DND-41 (cell line): ENCODE measurements around the gene MBTPS1.
A peak's percentile ranks its signal among the peaks of the same experiment; 100 is the strongest.
"Not testable (repeated sequence)": the region's sequence is repeated elsewhere in the genome, so short reads cannot be mapped to it uniquely, and the experiment has no call there.

Source experiments
- ATAC-seq: fragments of 200-7000 bp; cut with Tn5 transposase; 3 replicates; pipeline ENCODE4 v1.9.1; 2021; ENCODE audit warnings: low read depth; ENCODE audit not compliant: insufficient read depth
- DNase-seq: peaks from one replicate; pipeline ENCODE4 v3.0.0-alpha.2; 2020
- H2AFZ ChIP-seq: 2 replicates; pipeline ENCODE4 v1.6.0; 2012; ENCODE audit warnings: low read depth, low read length
- H3K27ac ChIP-seq: 2 replicates; pipeline ENCODE4 v1.5.1; 2012; ENCODE audit warnings: low read length, inconsistent platforms
- H3K27me3 ChIP-seq: fragments of 200-600 bp; sonication (generic); 2 replicates; pipeline ENCODE4 v1.6.0; 2012; ENCODE audit warnings: low read length, mild to moderate bottlenecking, inconsistent platforms; ENCODE audit not compliant: insufficient read depth, poor library complexity
- H3K36me3 ChIP-seq: 2 replicates; pipeline ENCODE4 v1.5.1; 2012; ENCODE audit warnings: low read length, inconsistent platforms; ENCODE audit not compliant: insufficient read depth
- H3K4me1 ChIP-seq: 2 replicates; pipeline ENCODE4 v1.5.1; 2012; ENCODE audit warnings: mild to moderate bottlenecking, low read length; ENCODE audit not compliant: insufficient read depth
- H3K4me2 ChIP-seq: 2 replicates; pipeline ENCODE4 v1.6.0; 2012; ENCODE audit warnings: mild to moderate bottlenecking, moderate library complexity, low read length, inconsistent platforms; ENCODE audit not compliant: insufficient read depth
- H3K4me3 ChIP-seq, 2 experiments: fragments of 200-600 bp in 1 of 2; shearing (Covaris generic) in 1 of 2; 2 replicates each; pipeline ENCODE4 v1.5.1; 2012 to 2016; ENCODE audit warnings: inconsistent platforms in 2 of 2, low read length in 2 of 2, mild to moderate bottlenecking in 2 of 2, low read depth in 1 of 2, moderate library complexity in 1 of 2
- H3K79me2 ChIP-seq: 2 replicates; pipeline ENCODE4 v1.6.0; 2012; ENCODE audit warnings: low read length, inconsistent platforms; ENCODE audit not compliant: insufficient read depth
- H3K9ac ChIP-seq: 2 replicates; pipeline ENCODE4 v1.6.0; 2012; ENCODE audit warnings: low read depth, mild to moderate bottlenecking, inconsistent platforms, low read length, moderate library complexity
- H3K9me3 ChIP-seq: 2 replicates; pipeline ENCODE4 v1.5.1; 2012; ENCODE audit warnings: low read length, moderate library complexity, mild to moderate bottlenecking, inconsistent platforms; ENCODE audit not compliant: insufficient read depth, severe bottlenecking
- H4K20me1 ChIP-seq: 2 replicates; pipeline ENCODE4 v1.6.0; 2012; ENCODE audit warnings: low read length; ENCODE audit not compliant: insufficient read depth
- CTCF ChIP-seq: IDR thresholded peaks from 2 replicates; pipeline ENCODE4 v1.5.1; 2012; ENCODE audit warnings: borderline replicate concordance, low read length, moderate library complexity, mild to moderate bottlenecking; ENCODE audit not compliant: poor library complexity, severe bottlenecking; ENCODE audit errors: extremely low read depth
- EZH2 ChIP-seq: IDR thresholded peaks from 3 replicates; pipeline ENCODE4 v1.6.1; 2012; ENCODE audit warnings: borderline replicate concordance, low read depth, mild to moderate bottlenecking, moderate library complexity, low read length, inconsistent platforms; ENCODE audit not compliant: severe bottlenecking

Gene MBTPS1

DNA sequence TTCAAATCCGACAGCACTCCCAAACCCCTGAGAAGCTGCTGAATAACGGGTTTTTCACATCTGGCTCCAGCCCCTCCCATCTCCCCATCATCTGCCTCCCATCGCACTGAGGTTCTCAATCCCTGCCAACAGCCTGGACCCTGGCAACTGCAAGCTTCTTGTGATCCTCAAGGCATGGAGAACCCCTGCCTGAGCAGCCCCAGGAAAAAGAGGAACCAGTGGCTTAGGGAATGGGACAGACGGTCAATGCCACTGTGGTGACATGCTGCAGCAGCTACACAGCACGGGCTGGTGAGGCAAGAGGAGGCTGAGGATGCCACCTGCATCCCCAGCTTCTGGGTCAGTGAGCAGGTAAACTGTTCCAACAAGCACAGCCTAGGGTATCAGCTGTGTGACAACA is 3.3 kb upstream of the MBTPS1 start:
- no peak for ATAC-seq
- H3K4me1 ChIP-seq = peaks cover 25% of the 10 kb centered on the region

DNA sequence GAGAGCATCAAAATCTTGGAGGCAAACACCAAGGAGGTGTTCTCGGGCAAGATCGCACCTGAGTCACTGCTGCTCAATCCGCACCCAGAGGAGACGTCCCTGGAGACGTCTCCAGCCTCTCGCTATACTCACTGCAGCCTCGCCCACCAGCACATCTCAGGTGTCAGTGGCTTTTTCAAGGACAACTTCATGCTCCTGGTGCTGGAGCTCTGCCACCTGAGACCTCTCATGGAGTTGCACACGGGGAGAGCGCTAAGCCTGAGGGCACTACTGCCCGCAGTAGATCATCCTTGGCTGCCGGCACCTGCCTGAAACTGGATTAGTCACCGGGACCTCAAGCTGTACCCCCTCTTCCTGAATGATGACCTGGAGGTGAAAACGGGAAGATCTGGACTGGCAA is 2.6 kb upstream of the MBTPS1 start:
- Histone ChIP-seq H3K27ac (no peak overlapping the region), H3K79me2 (peaks cover 34% of the 10 kb centered on the region), H4K20me1 (peaks cover 10% of the 10 kb centered on the region), H3K4me3 (no peak overlapping the region), H3K36me3 (peaks cover 37% of the 10 kb centered on the region), H2AFZ (no peak overlapping the region), H3K27me3 (no peaks in the 10 kb centered on the region), H3K9me3 (no peaks in the 10 kb centered on the region), H3K4me2 (no peak overlapping the region), H3K9ac (no peak overlapping the region), H3K4me1 (peaks cover 32% of the 10 kb centered on the region)
- no peak for ATAC-seq
- DNase-seq = no peak
- TF ChIP-seq CTCF (no peak), EZH2 (no peak)

More for the DNA sequence above, 3.3 kb upstream of the MBTPS1 start:
- H3K4me2 ChIP-seq = no peak overlapping the region
- no peaks in the 10 kb centered on the region for H3K9me3 ChIP-seq
- no peaks in the 10 kb centered on the region for H3K27me3 ChIP-seq
- peaks cover 7% of the 10 kb centered on the region for H4K20me1 ChIP-seq
- DNase-seq = no peak
- TF ChIP-seq EZH2 = no peak
- no peak for TF ChIP-seq CTCF
- peaks cover 27% of the 10 kb centered on the region for H3K79me2 ChIP-seq
- no peak overlapping the region for H3K4me3 ChIP-seq
- H2AFZ ChIP-seq = no peak overlapping the region
- H3K27ac ChIP-seq = no peak overlapping the region
- peaks cover 43% of the 10 kb centered on the region for H3K36me3 ChIP-seq
- H3K9ac ChIP-seq = no peak overlapping the region

- not testable (repeated sequence) for H3K9me3 ChIP-seq, H3K27me3 ChIP-seq, H3K9ac ChIP-seq, H3K4me3 ChIP-seq, ATAC-seq, DNase-seq, H2AFZ ChIP-seq
- Histone ChIP-seq H3K36me3 (peaks cover 30% of the 10 kb centered on the region), H4K20me1 (peaks cover 15% of the 10 kb centered on the region), H3K4me2 (peak overlapping the region; percentile 73; the same call in 1 of the 2 replicates), H3K79me2 (peaks cover 44% of the 10 kb centered on the region), H3K27ac (peak overlapping the region; percentile 7; the same call in 1 of the 2 replicates), H3K4me1 (peaks cover 36% of the 10 kb centered on the region)
These were observed 1.6 kb upstream of the MBTPS1 start for GRCh38 chr16:84118315-84118714.

DNA sequence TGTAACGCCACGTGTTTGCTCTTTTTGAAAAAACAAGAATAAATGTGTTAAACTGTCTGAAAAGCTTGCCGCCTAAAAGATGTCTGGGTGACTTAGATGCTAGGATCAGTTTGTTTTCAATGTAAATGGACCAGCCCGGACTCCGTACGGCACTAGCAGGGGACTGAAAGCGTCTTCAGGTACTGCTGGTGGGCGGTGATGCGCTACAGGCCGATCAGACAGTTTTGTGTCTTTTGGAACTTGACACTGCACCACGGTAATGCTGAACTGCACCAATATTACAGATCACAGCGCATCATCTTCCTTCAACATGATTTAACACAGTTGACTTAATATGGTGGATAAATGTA is 727 bp upstream of the MBTPS1 start:
- Histone ChIP-seq H3K9me3 (no peaks in the 10 kb centered on the region), H4K20me1 (peaks cover 19% of the 10 kb centered on the region), H3K4me3 (peak overlapping the region; percentile 74 to 85), H3K9ac (peak overlapping the region; percentile 91), H3K36me3 (peaks cover 22% of the 10 kb centered on the region), H3K27ac (peak overlapping the region; percentile 87), H2AFZ (peak overlapping the region; percentile 89), H3K27me3 (no peaks in the 10 kb centered on the region), H3K4me1 (peaks cover 36% of the 10 kb centered on the region), H3K79me2 (peaks cover 53% of the 10 kb centered on the region), H3K4me2 (peak overlapping the region; percentile 73)
- TF ChIP-seq CTCF (no peak), EZH2 (no peak)
- peak; percentile 52 for DNase-seq
- peak; percentile 8; the same call in 2 of the 3 replicates for ATAC-seq
